ENCODE measurements around the gene NRXN3.

NRXN3 gene

GRCh38 chr14:79293482-79294177, 1123.5 kb downstream of the NRXN3 start:
- DNase-seq (ENCODE audit: low read depth), result no peak

- DNase-seq (ENCODE audit: low read depth), result no peak
Measured at GRCh38 chr14:79294499-79294898, 1124.3 kb downstream of the NRXN3 start.

GRCh38 chr14:79295385-79295784, 1125.2 kb downstream of the NRXN3 start:
- DNase-seq (ENCODE audit: low read depth), result no peak

- DNase-seq (ENCODE audit: low read depth), result no peak
Measured at GRCh38 chr14:79298373-79298772, 1128.2 kb downstream of the NRXN3 start.

- DNase-seq (ENCODE audit: low read depth), result no peak
Measured at GRCh38 chr14:79299162-79299561, 1129.0 kb downstream of the NRXN3 start.

GRCh38 chr14:79304279-79304678, 1134.1 kb downstream of the NRXN3 start:
- DNase-seq (ENCODE audit: low read depth), result no peak

GRCh38 chr14:79306546-79306945, 1136.4 kb downstream of the NRXN3 start:
- DNase-seq (ENCODE audit: low read depth), result no peak

- DNase-seq (ENCODE audit: low read depth), result no peak
Measured at GRCh38 chr14:79318371-79318770, 1148.2 kb downstream of the NRXN3 start.

GRCh38 chr14:79320561-79320960, 1150.4 kb downstream of the NRXN3 start:
- DNase-seq (ENCODE audit: low read depth), result no peak

GRCh38 chr14:79321070-79321469, 1150.9 kb downstream of the NRXN3 start:
- DNase-seq (ENCODE audit: low read depth), result no peak

- DNase-seq (ENCODE audit: low read depth), result no peak
Measured at GRCh38 chr14:79325071-79325470, 1154.9 kb downstream of the NRXN3 start.

GRCh38 chr14:79325557-79325956, 1155.4 kb downstream of the NRXN3 start:
- DNase-seq (ENCODE audit: low read depth), result no peak

GRCh38 chr14:79328863-79329262, 1158.7 kb downstream of the NRXN3 start:
- DNase-seq (ENCODE audit: low read depth), result no peak

- no peak for DNase-seq (ENCODE audit: low read depth)
Measured at GRCh38 chr14:79331830-79332229, 1161.7 kb downstream of the NRXN3 start.

GRCh38 chr14:79332504-79333197, 1162.5 kb downstream of the NRXN3 start:
- no peak for DNase-seq (ENCODE audit: low read depth)

GRCh38 chr14:79333198-79333546, 1163.0 kb downstream of the NRXN3 start:
- DNase-seq (ENCODE audit: low read depth), result no peak

- DNase-seq (ENCODE audit: low read depth), result no peak
Measured at GRCh38 chr14:79334272-79334671, 1164.1 kb downstream of the NRXN3 start.

- DNase-seq (ENCODE audit: low read depth), result no peak
Measured at GRCh38 chr14:79337761-79338160, 1167.6 kb downstream of the NRXN3 start.

- DNase-seq (ENCODE audit: low read depth), result no peak
Measured at GRCh38 chr14:79342942-79343341, 1172.8 kb downstream of the NRXN3 start.

- no peak for DNase-seq (ENCODE audit: low read depth)
Measured at GRCh38 chr14:79351011-79351410, 1180.8 kb downstream of the NRXN3 start.

- DNase-seq (ENCODE audit: low read depth), result no peak
Measured at GRCh38 chr14:79352076-79352630, 1182.0 kb downstream of the NRXN3 start.

GRCh38 chr14:79354336-79354735, 1184.2 kb downstream of the NRXN3 start:
- no peak for DNase-seq (ENCODE audit: low read depth)

GRCh38 chr14:79356040-79356439, 1185.9 kb downstream of the NRXN3 start:
- DNase-seq (ENCODE audit: low read depth), result no peak

GRCh38 chr14:79357307-79357706, 1187.1 kb downstream of the NRXN3 start:
- no peak for DNase-seq (ENCODE audit: low read depth)
